ENCODE results near the gene ETHE1. TPM values are rescaled to one million over a fixed set of nuclear protein-coding genes. Genes with fewer than 3 reads are reported as not detected.

The ETHE1 gene, protein sequence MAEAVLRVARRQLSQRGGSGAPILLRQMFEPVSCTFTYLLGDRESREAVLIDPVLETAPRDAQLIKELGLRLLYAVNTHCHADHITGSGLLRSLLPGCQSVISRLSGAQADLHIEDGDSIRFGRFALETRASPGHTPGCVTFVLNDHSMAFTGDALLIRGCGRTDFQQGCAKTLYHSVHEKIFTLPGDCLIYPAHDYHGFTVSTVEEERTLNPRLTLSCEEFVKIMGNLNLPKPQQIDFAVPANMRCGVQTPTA
- total RNA-seq: 10 to 100 TPM; 48.2 to 63.2 (median 55.9) TPM

DNA sequence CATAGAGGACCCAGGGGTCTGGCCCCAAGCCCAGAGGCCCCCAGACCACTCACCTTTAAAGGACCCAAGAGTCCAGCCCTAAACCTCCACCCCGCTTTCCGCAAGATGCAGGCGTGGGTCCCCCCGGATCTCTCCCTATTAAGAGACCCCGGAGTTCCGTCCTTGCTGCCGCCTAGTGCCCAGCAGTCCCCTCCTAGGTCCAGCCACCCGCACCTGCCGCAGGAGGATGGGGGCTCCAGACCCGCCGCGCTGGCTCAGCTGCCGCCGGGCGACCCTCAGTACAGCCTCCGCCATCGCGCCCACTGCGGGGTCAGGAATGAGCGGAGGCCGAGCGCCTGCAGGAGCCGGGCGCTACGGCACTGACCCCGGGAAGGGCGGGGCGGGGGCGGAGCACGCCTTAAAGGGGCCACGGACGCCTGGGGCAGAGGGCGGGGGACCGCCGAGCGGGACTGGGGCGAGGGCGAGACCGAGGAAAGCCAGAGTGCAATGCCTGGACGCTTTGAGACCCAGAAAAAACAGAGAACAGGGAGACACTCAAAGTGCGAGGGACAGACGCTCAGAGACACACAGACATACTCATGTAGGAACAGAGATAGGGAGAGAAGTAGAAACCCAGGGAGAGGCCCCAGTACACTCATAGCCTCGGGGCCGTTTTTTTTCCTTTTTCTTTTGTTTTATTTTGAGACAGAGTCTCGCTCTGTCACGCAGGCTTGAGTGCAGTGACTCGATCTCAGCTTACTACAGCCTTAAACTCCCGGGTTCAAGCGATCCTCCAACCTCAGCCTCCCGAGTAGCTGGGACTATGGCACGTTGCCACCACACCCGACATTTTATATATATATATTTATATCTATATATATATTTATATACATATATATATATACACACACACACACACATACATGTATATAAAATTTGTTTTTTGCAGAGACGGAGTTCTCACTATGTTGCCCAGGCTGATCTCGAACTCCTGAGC lies at the start of gene ETHE1:
TSS of gene ETHE1 (minus strand) at position 318 of the 976 bp plus-strand sequence. CDS start at position 294, 24 bp downstream.
- peak within 1 kb of the TSS; percentile 86 to 94 (median 88) for H3K27ac ChIP-seq (replicated peaks in 1 of 4)
- WGBS: 7% methylated on average over 26 of the region's 54 CpGs
- H3K4me3 ChIP-seq: peak within 1 kb of the TSS; percentile 68 to 97 (median 88)
- intact Hi-C loops (cut with DNase I): no loop called here
- DNase-seq (ENCODE audit: extremely low spot score): no peak
- peaks cover 26 to 50% (median 39%) of the 10 kb centered on the region in 4 donors for H3K4me1 ChIP-seq
- no peaks in the 10 kb centered on the region for H3K27me3 ChIP-seq
- no peaks in the 10 kb centered on the region for H3K36me3 ChIP-seq
- no peaks in the 10 kb centered on the region for H3K9me3 ChIP-seq
- TF ChIP-seq POLR2A (IDR thresholded peaks at IDR 0.05; ENCODE audit: low read depth) (peak; percentile 79), EP300 (IDR thresholded peaks at IDR 0.05) (no peak), POLR2AphosphoS5 (IDR thresholded peaks at IDR 0.05) (peak; percentile 88 to 95)
- TF ChIP-seq, protein P1, sequence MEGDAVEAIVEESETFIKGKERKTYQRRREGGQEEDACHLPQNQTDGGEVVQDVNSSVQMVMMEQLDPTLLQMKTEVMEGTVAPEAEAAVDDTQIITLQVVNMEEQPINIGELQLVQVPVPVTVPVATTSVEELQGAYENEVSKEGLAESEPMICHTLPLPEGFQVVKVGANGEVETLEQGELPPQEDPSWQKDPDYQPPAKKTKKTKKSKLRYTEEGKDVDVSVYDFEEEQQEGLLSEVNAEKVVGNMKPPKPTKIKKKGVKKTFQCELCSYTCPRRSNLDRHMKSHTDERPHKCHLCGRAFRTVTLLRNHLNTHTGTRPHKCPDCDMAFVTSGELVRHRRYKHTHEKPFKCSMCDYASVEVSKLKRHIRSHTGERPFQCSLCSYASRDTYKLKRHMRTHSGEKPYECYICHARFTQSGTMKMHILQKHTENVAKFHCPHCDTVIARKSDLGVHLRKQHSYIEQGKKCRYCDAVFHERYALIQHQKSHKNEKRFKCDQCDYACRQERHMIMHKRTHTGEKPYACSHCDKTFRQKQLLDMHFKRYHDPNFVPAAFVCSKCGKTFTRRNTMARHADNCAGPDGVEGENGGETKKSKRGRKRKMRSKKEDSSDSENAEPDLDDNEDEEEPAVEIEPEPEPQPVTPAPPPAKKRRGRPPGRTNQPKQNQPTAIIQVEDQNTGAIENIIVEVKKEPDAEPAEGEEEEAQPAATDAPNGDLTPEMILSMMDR (IDR thresholded peaks at IDR 0.05): peak in 2 of 3 experiments; percentile 3 to 17

DNA sequence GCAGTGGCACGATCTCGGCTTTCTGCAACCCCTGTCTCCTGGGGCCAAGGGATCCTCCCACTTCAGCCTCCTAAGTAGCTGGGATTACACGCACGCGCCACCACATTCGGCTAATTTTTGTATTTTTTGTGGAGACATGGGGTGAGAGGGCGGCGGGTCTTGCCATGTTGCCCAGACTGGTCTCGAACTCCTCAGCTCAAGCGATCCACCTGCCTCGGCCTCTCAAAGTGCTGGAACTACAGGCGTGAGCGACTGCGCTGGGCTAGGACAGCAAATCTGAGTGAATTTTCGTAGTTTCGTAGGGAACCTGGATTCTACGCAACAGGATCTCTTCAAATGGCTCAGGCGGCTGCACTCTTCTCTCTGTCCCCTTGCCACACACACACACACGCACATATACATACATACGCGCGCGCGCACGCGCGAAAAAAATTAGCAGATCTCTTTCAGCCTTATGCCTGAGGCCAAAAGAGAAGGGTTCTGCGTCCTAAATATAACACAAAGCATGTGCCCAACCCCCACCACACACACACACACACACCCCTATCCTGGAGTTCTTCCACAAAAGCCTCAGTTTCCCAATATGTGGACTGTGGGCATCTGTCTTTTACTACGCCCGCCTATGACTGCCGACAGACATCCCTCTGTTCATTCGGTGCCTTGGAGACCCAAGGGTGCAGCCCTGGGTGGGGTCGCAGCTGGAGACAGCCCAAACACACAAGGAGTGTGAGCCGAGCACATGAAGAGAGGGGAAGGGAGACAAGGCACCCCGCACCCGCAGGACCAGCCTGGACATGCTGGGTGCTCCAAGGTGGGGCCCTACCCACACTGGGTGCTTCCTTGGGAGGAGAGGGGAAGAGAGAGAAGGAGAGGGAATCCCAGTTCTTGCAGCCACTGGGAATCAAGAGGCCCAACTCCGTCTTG lies 49.2 kb upstream of the ETHE1 start:
- Histone ChIP-seq H3K4me3 (peak overlapping the region; percentile 71 to 84 (median 78)), H3K36me3 (peaks cover 0 to 22% (median 5%) of the 10 kb centered on the region in 4 donors), H3K4me1 (peaks cover 13 to 45% (median 40%) of the 10 kb centered on the region in 4 donors), H3K27me3 (no peaks in the 10 kb centered on the region), H3K27ac (replicated peaks in 1 of 4) (peak overlapping the region; percentile 82 to 89 (median 87)), H3K9me3 (no peaks in the 10 kb centered on the region)
- TF ChIP-seq POLR2AphosphoS5 (IDR thresholded peaks at IDR 0.05): no peak
- TF ChIP-seq, protein P1 (IDR thresholded peaks at IDR 0.05): no peak
- no peak for TF ChIP-seq EP300 (IDR thresholded peaks at IDR 0.05)
- no peak for TF ChIP-seq POLR2A (IDR thresholded peaks at IDR 0.05; ENCODE audit: low read depth)
- intact Hi-C loops (cut with DNase I): loop anchor here (2.0 to 5.0 kb wide), 2 partner anchors 19 to 39 kb away; no protein-coding TSS in a partner anchor
- DNase-seq (ENCODE audit: extremely low spot score): no peak
- WGBS: 69% methylated on average over 37 of the region's 37 CpGs

DNA sequence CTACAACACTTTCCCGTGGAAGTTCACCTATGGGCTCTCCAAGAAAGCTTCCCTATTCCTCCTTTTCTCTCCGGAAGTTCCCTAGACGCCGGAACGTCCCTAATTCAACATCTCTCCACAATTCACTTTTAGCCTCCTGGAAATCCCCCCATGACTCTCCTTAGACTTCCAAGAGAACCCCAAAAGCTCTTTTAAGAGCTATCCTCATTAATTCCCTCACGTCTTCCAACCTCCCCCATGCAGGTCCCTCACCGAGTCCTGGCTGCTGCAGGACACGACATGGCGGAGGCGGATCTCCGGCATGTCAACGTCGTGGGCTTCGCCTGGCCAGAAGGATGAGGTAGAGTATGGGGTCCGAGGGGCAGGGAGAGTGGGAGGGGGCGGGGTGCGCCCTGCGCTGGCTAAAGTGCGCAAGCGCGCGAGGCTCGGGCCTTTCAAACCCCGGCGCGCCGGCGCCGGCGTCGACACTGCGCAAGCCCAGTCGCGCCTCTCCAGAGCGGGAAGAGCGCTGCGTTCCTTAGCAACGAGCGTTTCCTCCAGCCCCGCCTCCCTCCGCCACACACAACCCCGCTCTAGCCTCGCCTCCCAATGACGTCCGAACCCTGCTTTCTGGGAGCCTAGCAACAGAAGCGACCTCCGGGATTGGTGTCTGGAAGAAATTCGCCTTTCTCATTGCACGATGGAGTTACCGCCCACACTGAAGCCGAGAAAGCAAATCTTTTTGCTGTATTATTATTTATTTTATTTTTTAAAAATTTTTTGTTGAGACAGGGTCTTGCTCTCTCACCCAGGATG lies 48.4 kb upstream of the ETHE1 start, which contains the start of the genes PINLYP and XRCC1:
TSS of gene PINLYP (plus strand) at position 646 of the 795 bp plus-strand sequence. CDS start 1,391 bp downstream, outside the sequence.
TSS of gene XRCC1 (minus strand) at position 372 of the 795 bp plus-strand sequence. CDS start at position 303, 69 bp downstream.
- peaks cover 0 to 31% (median 5%) of the 10 kb centered on the region in 4 donors for H3K36me3 ChIP-seq
- WGBS: under 1% methylated on average over 24 of the region's 51 CpGs
- peak within 1 kb of the TSS; percentile 82 to 89 (median 87) for H3K27ac ChIP-seq (replicated peaks in 1 of 4)
- no peaks in the 10 kb centered on the region for H3K27me3 ChIP-seq
- peaks cover 13 to 36% (median 32%) of the 10 kb centered on the region in 4 donors for H3K4me1 ChIP-seq
- no peaks in the 10 kb centered on the region for H3K9me3 ChIP-seq
- DNase-seq (ENCODE audit: extremely low spot score): peak; percentile 99
- peak within 1 kb of the TSS; percentile 71 to 84 (median 78) for H3K4me3 ChIP-seq
- intact Hi-C loops (cut with DNase I): loop anchor here (5.0 kb wide), 1 partner anchor 38 kb away; no protein-coding TSS in a partner anchor
- peak; percentile 51 for TF ChIP-seq POLR2A (IDR thresholded peaks at IDR 0.05; ENCODE audit: low read depth)
- TF ChIP-seq, protein P1 (IDR thresholded peaks at IDR 0.05): no peak
- no peak for TF ChIP-seq EP300 (IDR thresholded peaks at IDR 0.05)
- TF ChIP-seq POLR2AphosphoS5 (IDR thresholded peaks at IDR 0.05): peak; percentile 84 to 88
